GM10248 (cell line): ENCODE measurements around the gene PDE6A.

Source experiments
- CTCF ChIA-PET: fragments of 300-600 bp; sonication (Branson Sonifier 250); formaldehyde crosslinking; extraction: SDS; loops from one replicate; lab custom pipeline; 2021; ENCODE audit warnings: antibody characterized with exemption; lab: Yijun Ruan, JAX
- POLR2A ChIA-PET: fragments of 350-650 bp; sonication (Branson Sonifier 250); formaldehyde crosslinking; extraction: SDS; loops from one replicate; lab custom pipeline; 2020; ENCODE audit warnings: antibody characterized with exemption; lab: Yijun Ruan, JAX
- DNase-seq: peaks from one replicate; pipeline ENCODE4 v3.0.0; 2012; ENCODE audit errors: extremely low spot score
- CTCF ChIP-seq: IDR thresholded peaks from 2 replicates; pipeline ENCODE4 v1.5.1; 2012; ENCODE audit warnings: mild to moderate bottlenecking, low read depth; ENCODE audit errors: extremely low read depth, missing control alignments, control extremely low read depth

Gene PDE6A

GRCh38 chr5:149942199-149942598 is 2.4 kb downstream of the PDE6A start:
- no peak for TF ChIP-seq CTCF
- ChIA-PET CTCF (no interaction called here), POLR2A (no interaction called here)
- no peak for DNase-seq

- no peak for TF ChIP-seq CTCF
- POLR2A ChIA-PET: no interaction called here
- CTCF ChIA-PET: no interaction called here
Measured at GRCh38 chr5:149941795-149942194, 2.8 kb downstream of the PDE6A start.

GRCh38 chr5:149940941-149941644 is 3.5 kb downstream of the PDE6A start:
- no peak for DNase-seq
- POLR2A ChIA-PET: no interaction called here

More at GRCh38 chr5:149941795-149942194, 2.8 kb downstream of the PDE6A start:
- DNase-seq: no peak

GRCh38 chr5:149940077-149940574 is 4.5 kb downstream of the PDE6A start:
- CTCF ChIA-PET: interaction anchor here (1.0 to 1.3 kb wide), 4 partner anchors 12 to 321 kb away, joined by 3 to 8 read pairs (median 3); no protein-coding TSS in a partner anchor
- DNase-seq: no peak
- POLR2A ChIA-PET: no interaction called here
- no peak for TF ChIP-seq CTCF

More at GRCh38 chr5:149940941-149941644, 3.5 kb downstream of the PDE6A start:
- no peak for TF ChIP-seq CTCF
- CTCF ChIA-PET: no interaction called here

- no peak for TF ChIP-seq CTCF
- ChIA-PET CTCF (interaction anchor here (0.6 to 1.3 kb wide), 5 partner anchors 12 to 321 kb away, joined by 3 to 8 read pairs (median 3); no protein-coding TSS in a partner anchor), POLR2A (no interaction called here)
- no peak for DNase-seq
Measured at GRCh38 chr5:149939546-149939945, 5.0 kb downstream of the PDE6A start.

- TF ChIP-seq CTCF: no peak
- ChIA-PET POLR2A (no interaction called here), CTCF (interaction anchor here (1.0 to 1.3 kb wide), 4 partner anchors 11 to 320 kb away, joined by 3 to 8 read pairs (median 3); no protein-coding TSS in a partner anchor)
- no peak for DNase-seq
Measured at GRCh38 chr5:149938791-149939358, 5.7 kb downstream of the PDE6A start.
